Keratinocyte (primary cell): ENCODE measurements around the gene TRIM39. TPM values are rescaled to one million over a fixed set of nuclear protein-coding genes. Genes with fewer than 3 reads are reported as not detected.
"Not testable (repeated sequence)": the region's sequence is repeated elsewhere in the genome, so short reads cannot be mapped to it uniquely, and the experiment has no call there.

Source experiments
- DNase-seq: peaks from one replicate; pipeline ENCODE4 v3.0.0-alpha.2; 2011; ENCODE audit warnings: low read depth, missing footprints, low spot score
- FAIRE-seq: peaks from 2 replicates; lab custom pipeline; 2011; peaks lifted over from hg19 to GRCh38; lab: Jason Lieb, UNC
- H2AFZ ChIP-seq: 2 replicates; pipeline ENCODE4 v1.6.0; 2012; ENCODE audit warnings: low read length, control low read depth, inconsistent platforms; ENCODE audit not compliant: control insufficient read depth
- H3K27ac ChIP-seq: 2 replicates; pipeline ENCODE4 v1.5.1; 2011; ENCODE audit warnings: low read length; ENCODE audit not compliant: control insufficient read depth, insufficient read depth
- H3K27me3 ChIP-seq: 3 replicates; pipeline ENCODE4 v1.6.0; 2011; ENCODE audit warnings: low read length; ENCODE audit not compliant: control insufficient read depth, insufficient read depth; ENCODE audit errors: extremely low read depth
- H3K36me3 ChIP-seq, 2 experiments: 2 replicates in 1 of 2; 3 replicates in 1 of 2; pipeline ENCODE4 v1.5.1; 2011; ENCODE audit warnings: low read length in 2 of 2, mild to moderate bottlenecking in 1 of 2; ENCODE audit not compliant: control insufficient read depth in 2 of 2, insufficient read depth in 2 of 2; ENCODE audit errors: extremely low read depth in 1 of 2
- H3K4me1 ChIP-seq: 3 replicates; pipeline ENCODE4 v1.5.1; 2011; ENCODE audit warnings: low read length; ENCODE audit not compliant: control insufficient read depth, insufficient read depth; ENCODE audit errors: extremely low read depth
- H3K4me2 ChIP-seq: 3 replicates; pipeline ENCODE4 v1.6.0; 2011; ENCODE audit warnings: low read depth, low read length; ENCODE audit not compliant: control insufficient read depth, insufficient read depth; ENCODE audit errors: extremely low read depth
- H3K4me3 ChIP-seq, 3 experiments: fragments of 200-600 bp in 1 of 3; sonication (generic) in 1 of 3; 2 replicates in 2 of 3; 3 replicates in 1 of 3; pipeline ENCODE4 v1.5.1; 2011 to 2016; ENCODE audit warnings: low read length in 3 of 3, mild to moderate bottlenecking in 3 of 3, control low read depth in 2 of 3, inconsistent platforms in 1 of 3, low read depth in 1 of 3, mixed read lengths in 1 of 3, mixed run types in 1 of 3, moderate library complexity in 1 of 3; ENCODE audit not compliant: control insufficient read depth in 2 of 3, insufficient read depth in 2 of 3; ENCODE audit errors: extremely low read depth in 1 of 3
- H3K79me2 ChIP-seq: 2 replicates; pipeline ENCODE4 v1.6.0; 2012; ENCODE audit warnings: low read length; ENCODE audit not compliant: control insufficient read depth, insufficient read depth
- H3K9ac ChIP-seq: 3 replicates; pipeline ENCODE4 v1.6.0; 2011; ENCODE audit warnings: low read length; ENCODE audit not compliant: control insufficient read depth, insufficient read depth; ENCODE audit errors: extremely low read depth
- H3K9me1 ChIP-seq: 3 replicates; pipeline ENCODE4 v1.6.0; 2011; ENCODE audit warnings: low read length; ENCODE audit not compliant: control insufficient read depth, insufficient read depth; ENCODE audit errors: extremely low read depth
- H3K9me3 ChIP-seq: 2 replicates; pipeline ENCODE4 v1.5.1; 2012; ENCODE audit warnings: low read depth, low read length; ENCODE audit not compliant: control insufficient read depth
- H4K20me1 ChIP-seq: 3 replicates; pipeline ENCODE4 v1.6.0; 2011; ENCODE audit warnings: low read length; ENCODE audit not compliant: control insufficient read depth, insufficient read depth; ENCODE audit errors: extremely low read depth
- EZH2 ChIP-seq: IDR thresholded peaks from one replicate; pipeline ENCODE4 v1.6.1; 2012; ENCODE audit warnings: inconsistent platforms, mild to moderate bottlenecking, low read length, moderate library complexity
- dilution Hi-C: fragments of 300-500 bp; cut with MboI; formaldehyde crosslinking; loops from one replicate; pipeline ENCODE4 v1.7.0; 2020; ENCODE audit warnings: low sequenced_read_pairs; ENCODE audit not compliant: extremely low pct_ligation_motif_present
- polyA minus RNA-seq, 3 experiments: library from RNA; depleted of rRNA, polyadenylated mRNA; stranded (reverse); fragments of >200 nt; gene quantifications; 1 replicate in 1 of 3; 2 replicates in 1 of 3; 3 replicates in 1 of 3; pipeline ENCODE4 v1.2.3, GENCODE V29; 2011
- polyA plus RNA-seq, 5 experiments: library from polyadenylated mRNA; depleted of rRNA in 3 of 5; stranded (reverse) in 3 of 5; stranded (forward) in 1 of 5; unstranded in 1 of 5; fragments of >200 nt; gene quantifications; 1 replicate in 1 of 5; 2 replicates in 3 of 5; 3 replicates in 1 of 5; pipeline versions ENCODE4 v1.2.1 to v1.2.3, GENCODE V29; 2011 to 2012; ENCODE audit warnings: missing spikeins in 2 of 5, low read depth in 1 of 5, low replicate concordance in 1 of 5
- TF ChIP-seq, protein P1 (sequence below), 3 experiments: IDR thresholded peaks in 1 of 3; conservative IDR thresholded peaks in 1 of 3; optimal IDR thresholded peaks in 1 of 3; 2 replicates in 2 of 3; 3 replicates in 1 of 3; pipeline versions ENCODE3 to v1.5.1; 2011; ENCODE audit warnings: low read length in 3 of 3, mild to moderate bottlenecking in 3 of 3, moderate library complexity in 2 of 3, control low read depth in 1 of 3, inconsistent platforms in 1 of 3; ENCODE audit not compliant: insufficient read depth in 2 of 3; ENCODE audit errors: extremely low read depth in 1 of 3

The TRIM39 gene
- polyA plus RNA-seq (6.4 to 7.9 TPM (median 7.4 TPM) in 3 replicates), polyA minus RNA-seq (5.6 to 7.9 TPM (median 6.3 TPM) in 3 replicates)
- 15.0 TPM for polyA plus RNA-seq (2011; ENCODE audit: low read depth)
- 5.9 and 6.5 TPM in 2 replicates for polyA plus RNA-seq (2011; cell fraction: cytosol; rRNA removed)
- polyA plus RNA-seq (2011; cell fraction: nucleus; rRNA removed) = 15.6 and 17.0 TPM in 2 replicates
- 6.7 and 8.1 TPM in 2 replicates for polyA plus RNA-seq (2012; ENCODE audit: low replicate concordance)
- polyA minus RNA-seq (2011; cell fraction: cytosol; rRNA and poly(A)+ RNA removed) = 3.5 TPM
- 5.7 and 6.3 TPM in 2 replicates for polyA minus RNA-seq (2011; cell fraction: nucleus; rRNA and poly(A)+ RNA removed)

DNA sequence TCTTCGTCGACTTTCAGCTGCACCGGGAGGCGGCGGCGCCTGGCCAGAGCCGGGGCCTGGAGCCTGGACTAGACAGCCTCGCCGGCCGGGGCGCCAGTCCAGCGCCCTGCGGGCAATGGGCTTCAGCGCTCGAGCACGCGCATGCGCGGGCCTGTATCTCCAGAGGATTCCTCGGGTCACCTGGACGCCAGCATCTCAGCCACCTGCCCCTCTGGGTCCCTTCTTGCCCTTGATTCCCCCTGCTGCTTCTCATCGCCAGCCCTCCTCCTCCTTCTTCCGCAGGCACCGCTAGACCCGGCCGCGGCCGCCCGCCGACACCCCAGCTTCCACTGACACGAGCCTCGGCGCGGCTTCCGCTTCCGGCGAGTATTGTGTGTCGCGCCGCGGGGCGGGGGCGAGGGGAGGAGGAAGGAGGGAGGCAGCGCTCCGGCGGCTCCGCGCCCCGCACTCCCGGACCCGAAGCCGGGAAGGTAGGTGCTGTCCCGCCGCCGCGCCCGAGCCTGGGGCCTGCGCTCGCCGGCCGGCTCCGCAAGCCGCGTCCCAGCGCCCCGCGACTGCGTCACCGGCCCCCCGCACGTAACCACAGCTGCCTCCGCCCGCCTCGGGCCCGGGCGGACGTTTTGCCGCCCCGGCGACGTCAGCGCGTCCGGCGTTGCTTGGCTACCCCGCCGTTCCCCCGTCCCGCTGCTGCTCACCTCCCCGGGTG lies at the start of gene TRIM39:
TRIM39 (plus strand) TSS at position 402 of the 706 bp plus-strand sequence. CDS start 2,391 bp downstream, outside the sequence.
- dilution Hi-C loops = loop anchor here (25.0 kb wide), 1 partner anchor 89 kb away; no protein-coding TSS in a partner anchor
- Histone ChIP-seq H4K20me1 (no peaks in the 10 kb centered on the region), H3K9me1 (no peaks in the 10 kb centered on the region), H3K79me2 (peaks cover 41% of the 10 kb centered on the region), H3K9ac (peak within 1 kb of the TSS; percentile 89), H3K36me3 (peaks cover 12 to 13% of the 10 kb centered on the region in 2 experiments), H3K27ac (peak within 1 kb of the TSS; percentile 99), H2AFZ (peak within 1 kb of the TSS; percentile 67), H3K27me3 (no peaks in the 10 kb centered on the region), H3K4me2 (peak within 1 kb of the TSS; percentile 77), H3K4me1 (peaks cover 34% of the 10 kb centered on the region), H3K4me3 (peak within 1 kb of the TSS; percentile 75 to 78 (median 76)), H3K9me3 (no peaks in the 10 kb centered on the region)
- TF ChIP-seq, protein P1, sequence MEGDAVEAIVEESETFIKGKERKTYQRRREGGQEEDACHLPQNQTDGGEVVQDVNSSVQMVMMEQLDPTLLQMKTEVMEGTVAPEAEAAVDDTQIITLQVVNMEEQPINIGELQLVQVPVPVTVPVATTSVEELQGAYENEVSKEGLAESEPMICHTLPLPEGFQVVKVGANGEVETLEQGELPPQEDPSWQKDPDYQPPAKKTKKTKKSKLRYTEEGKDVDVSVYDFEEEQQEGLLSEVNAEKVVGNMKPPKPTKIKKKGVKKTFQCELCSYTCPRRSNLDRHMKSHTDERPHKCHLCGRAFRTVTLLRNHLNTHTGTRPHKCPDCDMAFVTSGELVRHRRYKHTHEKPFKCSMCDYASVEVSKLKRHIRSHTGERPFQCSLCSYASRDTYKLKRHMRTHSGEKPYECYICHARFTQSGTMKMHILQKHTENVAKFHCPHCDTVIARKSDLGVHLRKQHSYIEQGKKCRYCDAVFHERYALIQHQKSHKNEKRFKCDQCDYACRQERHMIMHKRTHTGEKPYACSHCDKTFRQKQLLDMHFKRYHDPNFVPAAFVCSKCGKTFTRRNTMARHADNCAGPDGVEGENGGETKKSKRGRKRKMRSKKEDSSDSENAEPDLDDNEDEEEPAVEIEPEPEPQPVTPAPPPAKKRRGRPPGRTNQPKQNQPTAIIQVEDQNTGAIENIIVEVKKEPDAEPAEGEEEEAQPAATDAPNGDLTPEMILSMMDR (optimal IDR thresholded peaks at IDR 0.05 in 1 of 3, IDR thresholded peaks at IDR 0.05 in 1 of 3, conservative IDR thresholded peaks at IDR 0.05 in 1 of 3; ENCODE audit: extremely low read depth in 1 of 3, insufficient read depth in 2 of 3, low read length in 3 of 3) = no peak
- TF ChIP-seq EZH2 = no peak
- FAIRE-seq (no peak), DNase-seq (peak; percentile 54)

DNA sequence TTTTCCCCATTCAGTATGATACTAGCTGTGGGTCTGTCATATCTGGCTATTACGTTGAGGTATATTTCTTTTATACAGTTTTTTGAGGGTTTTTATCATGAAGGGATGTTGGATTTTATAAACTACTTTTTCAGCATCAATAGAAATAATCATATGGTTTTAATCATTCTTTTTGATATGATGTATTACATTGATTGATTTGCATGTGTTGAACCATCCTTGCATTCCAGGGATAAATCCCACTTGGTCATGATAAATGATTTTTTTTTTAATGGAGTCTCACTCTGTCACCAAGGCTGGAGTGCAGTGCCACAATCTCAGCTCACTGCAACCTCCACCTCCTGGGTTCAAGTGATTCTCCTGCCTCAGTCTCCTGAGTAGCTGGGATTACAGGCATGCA lies 45.7 kb upstream of the TRIM39 start:
- dilution Hi-C loops, H4K20me1 ChIP-seq, H3K4me1 ChIP-seq, H3K36me3 ChIP-seq, H2AFZ ChIP-seq, H3K27ac ChIP-seq, H3K9ac ChIP-seq, H3K4me3 ChIP-seq, H3K4me2 ChIP-seq, DNase-seq, FAIRE-seq, H3K27me3 ChIP-seq, H3K79me2 ChIP-seq, H3K9me1 ChIP-seq: not testable (repeated sequence)
- H3K9me3 ChIP-seq = peaks cover 13% of the 10 kb centered on the region
